Embryonic facial prominence (tissue), 1 donor: ENCODE measurements around the gene ELL.
A peak's percentile ranks its signal among the peaks of the same experiment; 100 is the strongest.
"Not testable (repeated sequence)": the region's sequence is repeated elsewhere in the genome, so short reads cannot be mapped to it uniquely, and the experiment has no call there.

Experiments used
- DNase-seq: peaks from one replicate; pipeline ENCODE4 v3.0.0-alpha.2; 2016; ENCODE audit errors: extremely low spot score

ELL gene

GRCh38 chr19:18531485-18531884, 9.6 kb upstream of the ELL start:
- DNase-seq: no peak

GRCh38 chr19:18529782-18530181, 7.9 kb upstream of the ELL start:
- DNase-seq: no peak

GRCh38 chr19:18526316-18526715, 4.4 kb upstream of the ELL start:
- DNase-seq: no peak

GRCh38 chr19:18523841-18524240, 2.0 kb upstream of the ELL start:
- DNase-seq: no peak

- not testable (repeated sequence) for DNase-seq
These were observed 1.1 kb upstream of the ELL start for GRCh38 chr19:18522862-18523440.

- peak; percentile 100 for DNase-seq
These were observed 423 bp upstream of the ELL start for GRCh38 chr19:18522124-18522861.

GRCh38 chr19:18520848-18521691, 800 bp downstream of the ELL start:
- no peak for DNase-seq

GRCh38 chr19:18519962-18520847, 1.7 kb downstream of the ELL start:
- DNase-seq: no peak

- no peak for DNase-seq
These were observed 3.2 kb downstream of the ELL start for GRCh38 chr19:18518639-18519038.

GRCh38 chr19:18517606-18518005, 4.3 kb downstream of the ELL start:
- no peak for DNase-seq

GRCh38 chr19:18515959-18516358, 5.9 kb downstream of the ELL start:
- no peak for DNase-seq

- no peak for DNase-seq
These were observed 6.8 kb downstream of the ELL start for GRCh38 chr19:18514800-18515682.

GRCh38 chr19:18513868-18514267, 8.0 kb downstream of the ELL start:
- no peak for DNase-seq

- DNase-seq: no peak
These were observed 11.7 kb downstream of the ELL start for GRCh38 chr19:18510216-18510615.

- no peak for DNase-seq
These were observed 13.3 kb downstream of the ELL start for GRCh38 chr19:18508585-18508984.

GRCh38 chr19:18507727-18508440, 14.0 kb downstream of the ELL start:
- no peak for DNase-seq

- DNase-seq: no peak
These were observed 14.7 kb downstream of the ELL start for GRCh38 chr19:18507021-18507726.

GRCh38 chr19:18506101-18506930, 15.6 kb downstream of the ELL start:
- peak; percentile 1 for DNase-seq
